GM23338 (cell line): ENCODE measurements around the gene GUCD1. TPM values are rescaled to one million over a fixed set of nuclear protein-coding genes. Genes with fewer than 3 reads are reported as not detected.
A peak's percentile ranks its signal among the peaks of the same experiment; 100 is the strongest.

ENCODE experiments used
- ATAC-seq: fragments of 200-7000 bp; cut with Tn5 transposase; 3 replicates; pipeline ENCODE4 v1.9.1; 2020
- DNase-seq: peaks from one replicate; pipeline ENCODE4 v3.0.0-alpha.2; 2015; ENCODE audit warnings: low spot score
- H2AFZ ChIP-seq: fragments of 200-600 bp; sonication (generic); 2 replicates; pipeline ENCODE4 v1.8.0; 2016; ENCODE audit warnings: antibody characterized with exemption, mild to moderate bottlenecking, moderate library complexity
- H3F3A ChIP-seq: fragments of 200-600 bp; sonication (generic); replicated peaks from 2 replicates; pipeline ENCODE4 v1.8.0; 2017; ENCODE audit warnings: antibody characterized with exemption, mixed run types, low read depth
- H3K27ac ChIP-seq: fragments of 200-600 bp; sonication (generic); 2 replicates; pipeline ENCODE4 v1.6.1; 2016; ENCODE audit warnings: low read depth
- H3K27me3 ChIP-seq: fragments of 200-600 bp; sonication (generic); 2 replicates; pipeline ENCODE4 v1.8.0; 2016; ENCODE audit warnings: mild to moderate bottlenecking, mixed run types, moderate library complexity; ENCODE audit not compliant: insufficient read depth
- H3K36me3 ChIP-seq: fragments of 200-600 bp; sonication (generic); 2 replicates; pipeline ENCODE4 v1.8.0; 2016; ENCODE audit warnings: mild to moderate bottlenecking; ENCODE audit not compliant: insufficient read depth
- H3K4me1 ChIP-seq: fragments of 200-600 bp; sonication (generic); 2 replicates; pipeline ENCODE4 v1.8.0; 2016; ENCODE audit warnings: mild to moderate bottlenecking, moderate library complexity; ENCODE audit not compliant: insufficient read depth
- H3K4me2 ChIP-seq: fragments of 200-600 bp; sonication (generic); 2 replicates; pipeline ENCODE4 v1.7.1; 2017; ENCODE audit warnings: mixed run types
- H3K4me3 ChIP-seq: fragments of 200-600 bp; sonication (generic); 2 replicates; pipeline ENCODE4 v1.6.1; 2016; ENCODE audit warnings: mixed run types
- H3K79me2 ChIP-seq: fragments of 200-600 bp; sonication (generic); replicated peaks from 2 replicates; pipeline ENCODE4 v1.8.0; 2017; ENCODE audit warnings: mild to moderate bottlenecking; ENCODE audit not compliant: insufficient read depth
- H3K9me2 ChIP-seq: fragments of 200-600 bp; sonication (generic); 2 replicates; pipeline ENCODE4 v1.8.0; 2017; ENCODE audit not compliant: insufficient read depth
- H4K20me1 ChIP-seq: fragments of 200-600 bp; sonication (generic); replicated peaks from 2 replicates; pipeline ENCODE4 v1.8.0; 2017; ENCODE audit warnings: mild to moderate bottlenecking; ENCODE audit not compliant: insufficient read depth
- H3K27ac Mint-ChIP-seq: 2 replicates; pipeline ENCODE4 v1.8.0; 2020; ENCODE audit warnings: inconsistent platforms, mild to moderate bottlenecking, moderate library complexity, mixed read lengths
- H3K27me3 Mint-ChIP-seq: 3 replicates; pipeline ENCODE4 v1.8.0; 2022; ENCODE audit warnings: low read depth, mild to moderate bottlenecking, moderate library complexity, mixed read lengths, inconsistent platforms; ENCODE audit not compliant: insufficient read depth, poor library complexity
- H3K36me3 Mint-ChIP-seq: 3 replicates; pipeline ENCODE4 v1.8.0; 2021; ENCODE audit warnings: low read depth, mild to moderate bottlenecking, inconsistent platforms, moderate library complexity, mixed read lengths
- H3K4me1 Mint-ChIP-seq: 3 replicates; pipeline ENCODE4 v1.8.0; 2020; ENCODE audit warnings: mild to moderate bottlenecking, inconsistent platforms, mixed read lengths
- H3K4me3 Mint-ChIP-seq: 3 replicates; pipeline ENCODE4 v1.8.0; 2021; ENCODE audit warnings: moderate library complexity, mild to moderate bottlenecking, inconsistent platforms, mixed read lengths
- H3K9me3 Mint-ChIP-seq: 3 replicates; pipeline ENCODE4 v1.8.0; 2020; ENCODE audit warnings: moderate library complexity, mild to moderate bottlenecking, inconsistent platforms, mixed read lengths
- CREB1 ChIP-seq: fragments of 250-450 bp; sonication (Bioruptor Pico); IDR thresholded peaks from 2 replicates; pipeline ENCODE4 v1.5.0; 2020; ENCODE audit warnings: low read depth, mild to moderate bottlenecking, moderate library complexity
- CTCF ChIP-seq, 2 experiments: fragments of 200-600 bp in 1 of 2; sonication (generic) in 1 of 2; conservative IDR thresholded peaks; 2 replicates each; pipeline versions ENCODE4 v1.5.1 to v1.6.1; 2016 to 2017; ENCODE audit warnings: antibody characterized with exemption in 2 of 2, low read depth in 2 of 2, mild to moderate bottlenecking in 2 of 2, moderate library complexity in 1 of 2
- ETS1 ChIP-seq: IDR thresholded peaks from 2 replicates; pipeline ENCODE4 v1.6.1; 2016; ENCODE audit warnings: antibody characterized with exemption
- EZH2 ChIP-seq: fragments of 200-600 bp; sonication (generic); IDR thresholded peaks from one replicate; pipeline ENCODE4 v1.8.0; 2017; ENCODE audit warnings: antibody characterized with exemption, mild to moderate bottlenecking, low read depth; ENCODE audit not compliant: unreplicated experiment
- EZH2phosphoT487 ChIP-seq: fragments of 200-600 bp; sonication (generic); IDR thresholded peaks from one replicate; pipeline ENCODE4 v1.8.1; 2018; ENCODE audit warnings: antibody characterized with exemption; ENCODE audit not compliant: unreplicated experiment
- JUNB ChIP-seq: IDR thresholded peaks from one replicate; pipeline ENCODE4 v1.6.1; 2016; ENCODE audit warnings: antibody characterized with exemption; ENCODE audit not compliant: unreplicated experiment
- NANOG ChIP-seq: IDR thresholded peaks from 2 replicates; pipeline ENCODE4 v1.6.1; 2016; ENCODE audit warnings: antibody characterized with exemption, borderline replicate concordance
- POLR2AphosphoS5 ChIP-seq: IDR thresholded peaks from 2 replicates; pipeline ENCODE4 v1.6.1; 2016; ENCODE audit warnings: antibody characterized with exemption, low read depth
- REST ChIP-seq: IDR thresholded peaks from one replicate; pipeline ENCODE4 v1.6.1; 2018; ENCODE audit warnings: antibody characterized with exemption; ENCODE audit not compliant: unreplicated experiment
- STAT1 ChIP-seq: IDR thresholded peaks from one replicate; pipeline ENCODE4 v1.6.1; 2016; ENCODE audit warnings: antibody characterized with exemption; ENCODE audit not compliant: unreplicated experiment
- ZNF114 ChIP-seq: fragments of 250-450 bp; sonication (Bioruptor Pico); IDR thresholded peaks from 2 replicates; pipeline ENCODE4 v1.5.0; 2020; ENCODE audit warnings: mild to moderate bottlenecking, moderate library complexity
- ZNF331 ChIP-seq: fragments of 250-450 bp; sonication (Bioruptor Pico); IDR thresholded peaks from 2 replicates; pipeline ENCODE4 v1.5.0; 2020; ENCODE audit warnings: low read depth, mild to moderate bottlenecking, moderate library complexity
- ZNF462 ChIP-seq: fragments of 250-450 bp; sonication (Bioruptor Pico); IDR thresholded peaks from 2 replicates; pipeline ENCODE4 v1.5.0; 2020; ENCODE audit warnings: mild to moderate bottlenecking, moderate library complexity
- polyA plus RNA-seq: library from polyadenylated mRNA; unstranded; fragments of >200 nt; fragmentation: Nextera tagmentation; extraction: Ambion mirVana; gene quantifications from 2 replicates; pipeline ENCODE4 v1.2.1, GENCODE V29; 2016
- total RNA-seq: library from RNA; depleted of rRNA; stranded (reverse); fragments of >200 nt; shearing (Covaris generic); gene quantifications from 2 replicates; pipeline ENCODE4 v1.2.3, GENCODE V29; 2014

The GUCD1 gene
- total and polyA plus RNA-seq, 2 experiments from 2014 or later: 39.0 to 106 TPM

- H3K27ac Mint-ChIP-seq: 0 out of 2 replicates have a peak overlapping the region, but pooled peaks have one; percentile 48
- DNase-seq: peak; percentile 28
Observed at GRCh38 chr22:24584166-24584790, 29.3 kb upstream of the GUCD1 start.

More at GRCh38 chr22:24584166-24584790, 29.3 kb upstream of the GUCD1 start:
- no peaks in the 10 kb centered on the region for H3K36me3 Mint-ChIP-seq
- no peak overlapping the region for H2AFZ ChIP-seq
- H3K4me1 ChIP-seq: no peaks in the 10 kb centered on the region
- no peaks in the 10 kb centered on the region for H3K27me3 ChIP-seq
- no peak overlapping the region for H3K4me3 Mint-ChIP-seq
- 0 out of 2 replicates have a peak, but pooled peaks cover 5% of the 10 kb centered on the region for H4K20me1 ChIP-seq
- H3K9me3 Mint-ChIP-seq: no peaks in the 10 kb centered on the region
- H3K79me2 ChIP-seq: no peaks in the 10 kb centered on the region
- no peak overlapping the region for H3K4me3 ChIP-seq
- H3K27me3 Mint-ChIP-seq: peaks cover 1% of the 10 kb centered on the region
- no peaks in the 10 kb centered on the region; the same call in 2 of the 3 replicates for H3K4me1 Mint-ChIP-seq
- TF ChIP-seq ETS1: no peak
- no peak for TF ChIP-seq ZNF462
- TF ChIP-seq NANOG: no peak
- TF ChIP-seq JUNB: no peak
- no peak for TF ChIP-seq STAT1
- TF ChIP-seq ZNF331 (CRISPR knock-in tag): no peak
- TF ChIP-seq ZNF114 (CRISPR knock-in tag): no peak
- no peak for TF ChIP-seq EZH2phosphoT487
- no peak for TF ChIP-seq CTCF (conservative IDR thresholded peaks at IDR 0.05; ENCODE audit: low read depth in 2 of 2)
- TF ChIP-seq EZH2: no peak
- no peak for TF ChIP-seq REST
- TF ChIP-seq CREB1 (CRISPR knock-in tag): no peak
- no peak for TF ChIP-seq POLR2AphosphoS5
- H3F3A ChIP-seq: 0 out of 2 replicates have a peak, but pooled peaks cover 5% of the 10 kb centered on the region
- H3K9me2 ChIP-seq: no peaks in the 10 kb centered on the region
- no peak overlapping the region for H3K4me2 ChIP-seq
- peak; percentile 42 for ATAC-seq
- H3K36me3 ChIP-seq: no peaks in the 10 kb centered on the region
- no peak overlapping the region for H3K27ac ChIP-seq
